WTC11 (cell line): ENCODE data around the gene ARAF. TPM values are rescaled to one million over a fixed set of nuclear protein-coding genes. Genes with fewer than 3 reads are reported as not detected.

Source experiments
- ATAC-seq: fragments of 200-7000 bp; cut with Tn5 transposase; 2 replicates; pipeline ENCODE4 v1.10.0; 2021; ENCODE audit warnings: mild to moderate bottlenecking, moderate library complexity
- CTCF ChIA-PET: fragments of 300-600 bp; sonication (Branson Sonifier 250); formaldehyde crosslinking; loops from one replicate; lab custom pipeline; 2021; ENCODE audit warnings: antibody characterized with exemption; lab: Charles Lee
- POLR2A ChIA-PET: fragments of 350-600 bp; sonication (Branson Sonifier 250); formaldehyde crosslinking; loops from one replicate; lab custom pipeline; 2021; ENCODE audit warnings: antibody characterized with exemption; lab: Charles Lee
- DNase-seq: peaks from one replicate; pipeline ENCODE4 v3.0.0; 2021; ENCODE audit warnings: low spot score
- H3K27ac Mint-ChIP-seq: 2 replicates; pipeline ENCODE4 v1.8.0; 2021; ENCODE audit warnings: mixed read lengths
- H3K27me3 Mint-ChIP-seq: 2 replicates; pipeline ENCODE4 v1.8.0; 2021; ENCODE audit warnings: low read depth, mild to moderate bottlenecking, moderate library complexity, mixed read lengths
- H3K36me3 Mint-ChIP-seq: 2 replicates; pipeline ENCODE4 v1.8.0; 2021; ENCODE audit warnings: mixed read lengths
- H3K4me1 Mint-ChIP-seq: 2 replicates; pipeline ENCODE4 v1.8.0; 2022; ENCODE audit warnings: mixed read lengths
- H3K4me3 Mint-ChIP-seq: 2 replicates; pipeline ENCODE4 v1.8.0; 2021; ENCODE audit warnings: mild to moderate bottlenecking, moderate library complexity, mixed read lengths
- H3K9me3 Mint-ChIP-seq: 2 replicates; pipeline ENCODE4 v1.8.0; 2021; ENCODE audit warnings: mixed read lengths
- NFATC4 ChIP-seq: fragments of 250-450 bp; sonication (Bioruptor Pico); IDR thresholded peaks from 2 replicates; pipeline ENCODE4 v1.9.0; 2021; ENCODE audit warnings: mild to moderate bottlenecking
- PRRX2 ChIP-seq: fragments of 250-450 bp; sonication (Bioruptor Pico); IDR thresholded peaks from 2 replicates; pipeline ENCODE4 v1.8.0; 2021; ENCODE audit warnings: mild to moderate bottlenecking
- TEAD1 ChIP-seq: sonication (generic); formaldehyde crosslinking; IDR thresholded peaks from 2 replicates; pipeline ENCODE4 v1.8.0; 2022; ENCODE audit warnings: mild to moderate bottlenecking, missing genetic modification reagents
- TEAD4 ChIP-seq: sonication (generic); formaldehyde crosslinking; IDR thresholded peaks from 2 replicates; pipeline ENCODE4 v1.8.0; 2022; ENCODE audit warnings: mild to moderate bottlenecking, missing genetic modification reagents
- ZNF317 ChIP-seq: sonication (generic); formaldehyde crosslinking; IDR thresholded peaks from 2 replicates; pipeline ENCODE4 v1.8.1; 2023; ENCODE audit warnings: low read depth, mild to moderate bottlenecking, moderate library complexity, missing genetic modification reagents, borderline replicate concordance
- total RNA-seq: library from RNA; stranded (reverse); gene quantifications from 3 replicates; pipeline ENCODE4 v1.2.3, GENCODE V29; 2021
- TF ChIP-seq, protein P1 (sequence below): fragments of 250-450 bp; sonication (Bioruptor Pico); IDR thresholded peaks from 2 replicates; pipeline ENCODE4 v1.9.0; 2021; ENCODE audit warnings: mild to moderate bottlenecking
- TF ChIP-seq, protein P2 (sequence below): sonication (generic); formaldehyde crosslinking; IDR thresholded peaks from 2 replicates; pipeline ENCODE4 v1.8.0; 2022; ENCODE audit warnings: missing genetic modification reagents
- TF ChIP-seq, protein P3 (sequence below): sonication (generic); formaldehyde crosslinking; IDR thresholded peaks from 2 replicates; pipeline ENCODE4 v1.8.0; 2023; ENCODE audit warnings: missing genetic modification reagents, mild to moderate bottlenecking, borderline replicate concordance
- TF ChIP-seq, protein P4 (sequence below): sonication (generic); formaldehyde crosslinking; IDR thresholded peaks from 2 replicates; pipeline ENCODE4 v1.8.0; 2023; ENCODE audit warnings: missing genetic modification reagents
- TF ChIP-seq, protein P5 (sequence below): sonication (generic); formaldehyde crosslinking; IDR thresholded peaks from 2 replicates; pipeline ENCODE4 v1.8.1; 2022; ENCODE audit warnings: mild to moderate bottlenecking, missing genetic modification reagents, moderate library complexity, borderline replicate concordance
- TF ChIP-seq, protein P6 (sequence below): sonication (generic); formaldehyde crosslinking; IDR thresholded peaks from 2 replicates; pipeline ENCODE4 v1.8.1; 2022; ENCODE audit warnings: low read depth, mild to moderate bottlenecking, moderate library complexity, missing genetic modification reagents, borderline replicate concordance

Gene ARAF
- total RNA-seq, 1 experiment from 2014 or later = 55.1 TPM

DNA sequence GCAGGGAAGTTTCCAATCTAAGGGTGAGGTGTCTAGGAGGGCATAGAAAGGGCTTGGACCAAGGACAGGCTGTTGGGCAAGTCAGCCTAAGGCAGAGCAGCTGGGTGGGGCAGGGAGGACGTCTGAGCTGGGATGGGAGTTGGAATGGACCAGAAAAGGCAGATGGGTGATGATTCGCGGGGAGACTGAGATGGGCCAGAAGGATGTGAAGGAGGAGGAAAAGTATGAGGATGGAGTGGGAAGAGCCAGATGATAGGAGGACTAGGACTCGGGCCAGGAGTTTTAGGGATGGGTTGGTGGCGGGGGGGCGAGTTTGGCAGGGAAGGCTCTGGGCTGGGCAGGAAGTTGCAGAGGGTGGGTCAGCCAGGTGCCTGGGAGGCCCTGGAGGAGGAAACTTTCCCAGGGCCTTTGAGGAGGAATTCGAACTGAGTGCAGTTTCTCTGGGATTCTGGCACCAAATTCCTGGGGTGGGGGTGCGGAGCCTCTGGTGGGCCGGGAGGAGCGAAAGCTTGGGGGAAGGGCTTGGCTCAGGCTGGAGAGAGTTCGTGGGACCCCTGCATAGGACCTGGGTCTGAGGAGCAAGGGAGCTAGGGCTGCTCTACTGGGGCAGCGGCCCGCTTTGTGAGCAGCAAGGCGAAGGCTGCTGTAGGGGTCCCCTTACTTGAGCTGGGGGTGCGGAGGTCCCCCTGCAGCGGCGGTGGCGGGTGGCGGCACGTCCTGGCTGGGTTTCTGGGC is 12.5 kb downstream of the ARAF start:
- Mint-ChIP-seq H3K36me3 (peaks cover 31% of the 10 kb centered on the region), H3K4me1 (peaks cover 32% of the 10 kb centered on the region), H3K27me3 (no peaks in the 10 kb centered on the region), H3K4me3 (peak overlapping the region; percentile 69), H3K27ac (peak overlapping the region; percentile 98), H3K9me3 (no peaks in the 10 kb centered on the region)
- peak; percentile 74 for ATAC-seq
- ChIA-PET CTCF (interaction anchor here (1.0 to 2.6 kb wide), 4 partner anchors 9 to 71 kb away, joined by 3 to 10 read pairs (median 6); no protein-coding TSS in a partner anchor), POLR2A (interaction anchor here (0.6 to 1.6 kb wide), 5 partner anchors 9 to 55 kb away, joined by 3 to 8 read pairs (median 3); partner anchors contain the start of gene TIMP1)
- TF ChIP-seq, protein P1, sequence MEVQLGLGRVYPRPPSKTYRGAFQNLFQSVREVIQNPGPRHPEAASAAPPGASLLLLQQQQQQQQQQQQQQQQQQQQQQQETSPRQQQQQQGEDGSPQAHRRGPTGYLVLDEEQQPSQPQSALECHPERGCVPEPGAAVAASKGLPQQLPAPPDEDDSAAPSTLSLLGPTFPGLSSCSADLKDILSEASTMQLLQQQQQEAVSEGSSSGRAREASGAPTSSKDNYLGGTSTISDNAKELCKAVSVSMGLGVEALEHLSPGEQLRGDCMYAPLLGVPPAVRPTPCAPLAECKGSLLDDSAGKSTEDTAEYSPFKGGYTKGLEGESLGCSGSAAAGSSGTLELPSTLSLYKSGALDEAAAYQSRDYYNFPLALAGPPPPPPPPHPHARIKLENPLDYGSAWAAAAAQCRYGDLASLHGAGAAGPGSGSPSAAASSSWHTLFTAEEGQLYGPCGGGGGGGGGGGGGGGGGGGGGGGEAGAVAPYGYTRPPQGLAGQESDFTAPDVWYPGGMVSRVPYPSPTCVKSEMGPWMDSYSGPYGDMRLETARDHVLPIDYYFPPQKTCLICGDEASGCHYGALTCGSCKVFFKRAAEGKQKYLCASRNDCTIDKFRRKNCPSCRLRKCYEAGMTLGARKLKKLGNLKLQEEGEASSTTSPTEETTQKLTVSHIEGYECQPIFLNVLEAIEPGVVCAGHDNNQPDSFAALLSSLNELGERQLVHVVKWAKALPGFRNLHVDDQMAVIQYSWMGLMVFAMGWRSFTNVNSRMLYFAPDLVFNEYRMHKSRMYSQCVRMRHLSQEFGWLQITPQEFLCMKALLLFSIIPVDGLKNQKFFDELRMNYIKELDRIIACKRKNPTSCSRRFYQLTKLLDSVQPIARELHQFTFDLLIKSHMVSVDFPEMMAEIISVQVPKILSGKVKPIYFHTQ (CRISPR knock-in tag) = peak; percentile 46; the same call in 1 of the 2 replicates
- TF ChIP-seq TEAD4 = peak; percentile 90
- 0 out of 2 replicates have a peak, but pooled peaks have one; percentile 52 for TF ChIP-seq NFATC4 (CRISPR knock-in tag)
- TF ChIP-seq TEAD1 (CRISPR knock-in tag) = peak; percentile 96; the same call in 1 of the 2 replicates
- TF ChIP-seq, protein P2, sequence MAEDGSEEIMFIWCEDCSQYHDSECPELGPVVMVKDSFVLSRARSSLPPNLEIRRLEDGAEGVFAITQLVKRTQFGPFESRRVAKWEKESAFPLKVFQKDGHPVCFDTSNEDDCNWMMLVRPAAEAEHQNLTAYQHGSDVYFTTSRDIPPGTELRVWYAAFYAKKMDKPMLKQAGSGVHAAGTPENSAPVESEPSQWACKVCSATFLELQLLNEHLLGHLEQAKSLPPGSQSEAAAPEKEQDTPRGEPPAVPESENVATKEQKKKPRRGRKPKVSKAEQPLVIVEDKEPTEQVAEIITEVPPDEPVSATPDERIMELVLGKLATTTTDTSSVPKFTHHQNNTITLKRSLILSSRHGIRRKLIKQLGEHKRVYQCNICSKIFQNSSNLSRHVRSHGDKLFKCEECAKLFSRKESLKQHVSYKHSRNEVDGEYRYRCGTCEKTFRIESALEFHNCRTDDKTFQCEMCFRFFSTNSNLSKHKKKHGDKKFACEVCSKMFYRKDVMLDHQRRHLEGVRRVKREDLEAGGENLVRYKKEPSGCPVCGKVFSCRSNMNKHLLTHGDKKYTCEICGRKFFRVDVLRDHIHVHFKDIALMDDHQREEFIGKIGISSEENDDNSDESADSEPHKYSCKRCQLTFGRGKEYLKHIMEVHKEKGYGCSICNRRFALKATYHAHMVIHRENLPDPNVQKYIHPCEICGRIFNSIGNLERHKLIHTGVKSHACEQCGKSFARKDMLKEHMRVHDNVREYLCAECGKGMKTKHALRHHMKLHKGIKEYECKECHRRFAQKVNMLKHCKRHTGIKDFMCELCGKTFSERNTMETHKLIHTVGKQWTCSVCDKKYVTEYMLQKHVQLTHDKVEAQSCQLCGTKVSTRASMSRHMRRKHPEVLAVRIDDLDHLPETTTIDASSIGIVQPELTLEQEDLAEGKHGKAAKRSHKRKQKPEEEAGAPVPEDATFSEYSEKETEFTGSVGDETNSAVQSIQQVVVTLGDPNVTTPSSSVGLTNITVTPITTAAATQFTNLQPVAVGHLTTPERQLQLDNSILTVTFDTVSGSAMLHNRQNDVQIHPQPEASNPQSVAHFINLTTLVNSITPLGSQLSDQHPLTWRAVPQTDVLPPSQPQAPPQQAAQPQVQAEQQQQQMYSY (CRISPR knock-in tag) = no peak
- peak; percentile 81 for DNase-seq

DNA sequence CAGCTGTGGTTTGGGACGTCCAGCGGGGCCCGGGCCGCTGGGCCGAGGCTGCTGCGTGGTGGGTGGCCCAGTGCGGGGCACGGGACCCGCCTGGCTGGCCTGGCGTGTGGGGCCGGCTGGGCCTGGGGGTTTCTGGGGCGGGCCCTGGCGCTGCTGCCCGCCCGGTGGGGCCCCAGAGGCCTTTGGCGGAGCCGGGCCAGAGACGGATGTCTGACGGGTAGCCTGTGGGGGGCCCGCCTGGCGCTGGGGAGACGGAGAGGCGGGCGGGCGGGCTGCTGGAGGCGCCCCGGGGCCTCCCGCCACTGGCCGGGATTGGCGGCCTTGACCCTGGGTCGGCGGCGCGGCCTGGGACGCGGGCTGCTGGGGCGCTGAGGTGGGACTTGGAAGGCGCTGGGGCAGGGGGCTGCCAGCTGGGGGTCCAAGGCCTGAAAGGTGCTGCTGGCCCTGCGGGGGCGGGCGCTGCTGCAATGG is 13.1 kb downstream of the ARAF start:
- Mint-ChIP-seq H3K4me1 (peaks cover 32% of the 10 kb centered on the region), H3K27ac (no peak overlapping the region), H3K4me3 (peak overlapping the region; percentile 46), H3K27me3 (no peaks in the 10 kb centered on the region), H3K36me3 (peaks cover 26% of the 10 kb centered on the region), H3K9me3 (no peaks in the 10 kb centered on the region)
- peak; percentile 6 for ATAC-seq
- ChIA-PET POLR2A (interaction anchor here (1.0 to 1.6 kb wide), 3 partner anchors 8 to 22 kb away, joined by 3 to 8 read pairs (median 4); partner anchors contain the start of gene TIMP1), CTCF (interaction anchor here (1.0 to 2.6 kb wide), 5 partner anchors 9 to 70 kb away, joined by 3 to 10 read pairs (median 6); no protein-coding TSS in a partner anchor)
- no peak for DNase-seq
- TF ChIP-seq, protein P3, sequence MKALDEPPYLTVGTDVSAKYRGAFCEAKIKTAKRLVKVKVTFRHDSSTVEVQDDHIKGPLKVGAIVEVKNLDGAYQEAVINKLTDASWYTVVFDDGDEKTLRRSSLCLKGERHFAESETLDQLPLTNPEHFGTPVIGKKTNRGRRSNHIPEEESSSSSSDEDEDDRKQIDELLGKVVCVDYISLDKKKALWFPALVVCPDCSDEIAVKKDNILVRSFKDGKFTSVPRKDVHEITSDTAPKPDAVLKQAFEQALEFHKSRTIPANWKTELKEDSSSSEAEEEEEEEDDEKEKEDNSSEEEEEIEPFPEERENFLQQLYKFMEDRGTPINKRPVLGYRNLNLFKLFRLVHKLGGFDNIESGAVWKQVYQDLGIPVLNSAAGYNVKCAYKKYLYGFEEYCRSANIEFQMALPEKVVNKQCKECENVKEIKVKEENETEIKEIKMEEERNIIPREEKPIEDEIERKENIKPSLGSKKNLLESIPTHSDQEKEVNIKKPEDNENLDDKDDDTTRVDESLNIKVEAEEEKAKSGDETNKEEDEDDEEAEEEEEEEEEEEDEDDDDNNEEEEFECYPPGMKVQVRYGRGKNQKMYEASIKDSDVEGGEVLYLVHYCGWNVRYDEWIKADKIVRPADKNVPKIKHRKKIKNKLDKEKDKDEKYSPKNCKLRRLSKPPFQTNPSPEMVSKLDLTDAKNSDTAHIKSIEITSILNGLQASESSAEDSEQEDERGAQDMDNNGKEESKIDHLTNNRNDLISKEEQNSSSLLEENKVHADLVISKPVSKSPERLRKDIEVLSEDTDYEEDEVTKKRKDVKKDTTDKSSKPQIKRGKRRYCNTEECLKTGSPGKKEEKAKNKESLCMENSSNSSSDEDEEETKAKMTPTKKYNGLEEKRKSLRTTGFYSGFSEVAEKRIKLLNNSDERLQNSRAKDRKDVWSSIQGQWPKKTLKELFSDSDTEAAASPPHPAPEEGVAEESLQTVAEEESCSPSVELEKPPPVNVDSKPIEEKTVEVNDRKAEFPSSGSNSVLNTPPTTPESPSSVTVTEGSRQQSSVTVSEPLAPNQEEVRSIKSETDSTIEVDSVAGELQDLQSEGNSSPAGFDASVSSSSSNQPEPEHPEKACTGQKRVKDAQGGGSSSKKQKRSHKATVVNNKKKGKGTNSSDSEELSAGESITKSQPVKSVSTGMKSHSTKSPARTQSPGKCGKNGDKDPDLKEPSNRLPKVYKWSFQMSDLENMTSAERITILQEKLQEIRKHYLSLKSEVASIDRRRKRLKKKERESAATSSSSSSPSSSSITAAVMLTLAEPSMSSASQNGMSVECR (CRISPR knock-in tag) = no peak
- TF ChIP-seq ZNF317 (CRISPR knock-in tag) (no peak), PRRX2 (CRISPR knock-in tag) (no peak)
- TF ChIP-seq, protein P2 (CRISPR knock-in tag) = no peak
- TF ChIP-seq, protein P4, sequence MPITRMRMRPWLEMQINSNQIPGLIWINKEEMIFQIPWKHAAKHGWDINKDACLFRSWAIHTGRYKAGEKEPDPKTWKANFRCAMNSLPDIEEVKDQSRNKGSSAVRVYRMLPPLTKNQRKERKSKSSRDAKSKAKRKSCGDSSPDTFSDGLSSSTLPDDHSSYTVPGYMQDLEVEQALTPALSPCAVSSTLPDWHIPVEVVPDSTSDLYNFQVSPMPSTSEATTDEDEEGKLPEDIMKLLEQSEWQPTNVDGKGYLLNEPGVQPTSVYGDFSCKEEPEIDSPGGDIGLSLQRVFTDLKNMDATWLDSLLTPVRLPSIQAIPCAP (CRISPR knock-in tag) = no peak
- TF ChIP-seq, protein P5, sequence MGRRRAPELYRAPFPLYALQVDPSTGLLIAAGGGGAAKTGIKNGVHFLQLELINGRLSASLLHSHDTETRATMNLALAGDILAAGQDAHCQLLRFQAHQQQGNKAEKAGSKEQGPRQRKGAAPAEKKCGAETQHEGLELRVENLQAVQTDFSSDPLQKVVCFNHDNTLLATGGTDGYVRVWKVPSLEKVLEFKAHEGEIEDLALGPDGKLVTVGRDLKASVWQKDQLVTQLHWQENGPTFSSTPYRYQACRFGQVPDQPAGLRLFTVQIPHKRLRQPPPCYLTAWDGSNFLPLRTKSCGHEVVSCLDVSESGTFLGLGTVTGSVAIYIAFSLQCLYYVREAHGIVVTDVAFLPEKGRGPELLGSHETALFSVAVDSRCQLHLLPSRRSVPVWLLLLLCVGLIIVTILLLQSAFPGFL (CRISPR knock-in tag) = no peak
- TF ChIP-seq, protein P6, sequence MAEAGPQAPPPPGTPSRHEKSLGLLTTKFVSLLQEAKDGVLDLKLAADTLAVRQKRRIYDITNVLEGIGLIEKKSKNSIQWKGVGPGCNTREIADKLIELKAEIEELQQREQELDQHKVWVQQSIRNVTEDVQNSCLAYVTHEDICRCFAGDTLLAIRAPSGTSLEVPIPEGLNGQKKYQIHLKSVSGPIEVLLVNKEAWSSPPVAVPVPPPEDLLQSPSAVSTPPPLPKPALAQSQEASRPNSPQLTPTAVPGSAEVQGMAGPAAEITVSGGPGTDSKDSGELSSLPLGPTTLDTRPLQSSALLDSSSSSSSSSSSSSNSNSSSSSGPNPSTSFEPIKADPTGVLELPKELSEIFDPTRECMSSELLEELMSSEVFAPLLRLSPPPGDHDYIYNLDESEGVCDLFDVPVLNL (CRISPR knock-in tag) = no peak
